ENCODE data around the gene FGF1.

GRCh38 chr5:142639455-142639854, 46.4 kb downstream of the FGF1 start:
- TF ChIP-seq, protein P1, sequence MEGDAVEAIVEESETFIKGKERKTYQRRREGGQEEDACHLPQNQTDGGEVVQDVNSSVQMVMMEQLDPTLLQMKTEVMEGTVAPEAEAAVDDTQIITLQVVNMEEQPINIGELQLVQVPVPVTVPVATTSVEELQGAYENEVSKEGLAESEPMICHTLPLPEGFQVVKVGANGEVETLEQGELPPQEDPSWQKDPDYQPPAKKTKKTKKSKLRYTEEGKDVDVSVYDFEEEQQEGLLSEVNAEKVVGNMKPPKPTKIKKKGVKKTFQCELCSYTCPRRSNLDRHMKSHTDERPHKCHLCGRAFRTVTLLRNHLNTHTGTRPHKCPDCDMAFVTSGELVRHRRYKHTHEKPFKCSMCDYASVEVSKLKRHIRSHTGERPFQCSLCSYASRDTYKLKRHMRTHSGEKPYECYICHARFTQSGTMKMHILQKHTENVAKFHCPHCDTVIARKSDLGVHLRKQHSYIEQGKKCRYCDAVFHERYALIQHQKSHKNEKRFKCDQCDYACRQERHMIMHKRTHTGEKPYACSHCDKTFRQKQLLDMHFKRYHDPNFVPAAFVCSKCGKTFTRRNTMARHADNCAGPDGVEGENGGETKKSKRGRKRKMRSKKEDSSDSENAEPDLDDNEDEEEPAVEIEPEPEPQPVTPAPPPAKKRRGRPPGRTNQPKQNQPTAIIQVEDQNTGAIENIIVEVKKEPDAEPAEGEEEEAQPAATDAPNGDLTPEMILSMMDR (IDR thresholded peaks at IDR 0.05) = no peak
- no peak for TF ChIP-seq POLR2AphosphoS5 (IDR thresholded peaks at IDR 0.05)

Measured in stomach (tissue), 4 donors.